Stimulated activated CD4-positive, alpha-beta T cell treated with anti-CD3 and anti-CD28 coated beads, Interleukin-12 subunit alpha, Interleukin-12 subunit beta, amount 100 ng/mL, for 48 hours (primary cell): ENCODE data around the gene THRB.

Experiments used
- DNase-seq, 3 donors: peaks; one replicate each; pipeline ENCODE4 v3.0.0-alpha.2; 2020; ENCODE audit warnings: low read depth in 2 of 3, low spot score in 1 of 3

The THRB gene

GRCh38 chr3:24154781-24155180 is 339.9 kb downstream of the THRB start:
- no peak for DNase-seq

GRCh38 chr3:24154013-24154695 is 340.5 kb downstream of the THRB start:
- DNase-seq = no peak

DNA sequence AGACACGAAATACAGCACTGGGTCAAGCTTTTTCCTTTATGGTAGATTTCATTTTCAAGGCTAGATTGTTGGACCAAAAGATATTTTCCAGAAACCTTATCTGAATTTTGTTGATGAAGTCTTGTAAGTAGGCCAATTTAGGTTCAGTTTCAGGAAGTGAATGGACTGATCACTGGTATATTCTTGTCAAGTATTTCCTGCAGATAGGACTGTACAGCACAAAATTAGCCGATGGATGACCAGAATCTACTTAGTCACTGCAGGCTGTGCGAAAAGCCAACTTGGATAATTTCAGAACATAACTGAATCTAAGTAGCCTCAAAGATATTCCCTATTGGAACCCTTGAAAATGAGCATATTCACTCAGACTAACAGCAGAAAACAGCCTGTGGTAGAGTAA is 343.1 kb downstream of the THRB start:
- no peak for DNase-seq

- DNase-seq = no peak
Observed at GRCh38 chr3:24149032-24149431, 345.6 kb downstream of the THRB start.

GRCh38 chr3:24145981-24146822 is 348.4 kb downstream of the THRB start:
- no peak for DNase-seq

DNA sequence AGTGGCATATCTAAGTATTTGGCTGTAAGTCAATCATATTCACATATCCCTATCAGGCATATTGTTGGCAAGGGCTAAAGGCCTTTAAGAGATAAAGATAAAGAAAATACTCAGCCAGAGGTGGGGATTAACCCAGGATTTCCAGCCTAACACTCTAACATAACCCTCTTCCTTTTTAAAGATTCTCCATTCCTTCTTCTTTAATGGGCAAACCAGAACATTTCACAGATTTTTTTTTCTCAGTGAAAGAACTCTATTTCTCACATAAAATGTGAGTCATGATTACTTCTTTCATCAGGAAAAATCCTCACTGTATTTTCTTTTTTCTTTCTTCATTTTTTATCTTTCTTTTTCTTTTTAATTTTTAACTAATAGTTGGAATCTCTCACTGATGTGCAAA is 349.2 kb downstream of the THRB start:
- DNase-seq = no peak

- DNase-seq = no peak
Observed at GRCh38 chr3:24142127-24142526, 352.5 kb downstream of the THRB start.

DNA sequence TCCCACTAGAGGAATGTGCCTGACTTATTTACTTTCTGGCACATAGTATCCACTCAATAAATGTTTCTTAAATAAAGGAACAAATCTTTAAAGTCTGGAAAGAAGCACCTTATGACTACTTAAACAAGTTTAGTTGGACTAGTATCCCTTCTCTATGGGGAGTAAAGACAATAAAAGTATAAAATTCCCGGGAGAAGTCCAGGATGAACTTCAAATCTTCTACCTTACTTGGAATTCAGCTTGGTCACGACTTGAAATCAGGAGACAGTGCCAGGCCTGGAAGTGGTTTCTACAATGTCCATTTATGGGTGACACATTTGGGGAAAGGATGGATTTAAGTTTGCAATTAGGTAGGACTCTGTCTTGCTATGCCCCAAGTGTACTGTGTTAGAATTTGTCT is 353.1 kb downstream of the THRB start:
- no peak for DNase-seq

- DNase-seq = no peak
Observed at GRCh38 chr3:24139463-24140412, 354.9 kb downstream of the THRB start.

GRCh38 chr3:24138876-24139256 is 355.8 kb downstream of the THRB start:
- no peak for DNase-seq

- no peak for DNase-seq
Observed at GRCh38 chr3:24137958-24138875, 356.4 kb downstream of the THRB start.

DNA sequence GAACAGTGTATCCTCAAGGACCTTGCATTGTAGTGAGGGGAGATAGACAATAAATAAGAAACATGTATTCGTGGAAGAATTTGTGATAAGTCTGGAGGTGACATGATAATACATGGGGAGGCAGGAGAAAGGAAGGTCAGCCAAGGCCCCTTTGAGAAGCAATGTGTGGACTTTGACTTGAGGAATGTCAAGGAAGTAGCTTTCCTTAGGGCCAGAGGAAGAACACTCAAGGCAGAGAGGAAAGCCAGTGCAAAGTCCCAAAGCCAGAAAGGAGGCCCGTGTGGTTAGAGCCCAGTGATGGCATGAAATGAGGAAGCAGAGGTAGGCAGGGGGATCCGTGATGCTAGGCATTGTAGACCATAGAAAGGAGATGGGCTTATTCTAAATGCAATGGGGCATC is 357.3 kb downstream of the THRB start:
- DNase-seq = no peak

DNA sequence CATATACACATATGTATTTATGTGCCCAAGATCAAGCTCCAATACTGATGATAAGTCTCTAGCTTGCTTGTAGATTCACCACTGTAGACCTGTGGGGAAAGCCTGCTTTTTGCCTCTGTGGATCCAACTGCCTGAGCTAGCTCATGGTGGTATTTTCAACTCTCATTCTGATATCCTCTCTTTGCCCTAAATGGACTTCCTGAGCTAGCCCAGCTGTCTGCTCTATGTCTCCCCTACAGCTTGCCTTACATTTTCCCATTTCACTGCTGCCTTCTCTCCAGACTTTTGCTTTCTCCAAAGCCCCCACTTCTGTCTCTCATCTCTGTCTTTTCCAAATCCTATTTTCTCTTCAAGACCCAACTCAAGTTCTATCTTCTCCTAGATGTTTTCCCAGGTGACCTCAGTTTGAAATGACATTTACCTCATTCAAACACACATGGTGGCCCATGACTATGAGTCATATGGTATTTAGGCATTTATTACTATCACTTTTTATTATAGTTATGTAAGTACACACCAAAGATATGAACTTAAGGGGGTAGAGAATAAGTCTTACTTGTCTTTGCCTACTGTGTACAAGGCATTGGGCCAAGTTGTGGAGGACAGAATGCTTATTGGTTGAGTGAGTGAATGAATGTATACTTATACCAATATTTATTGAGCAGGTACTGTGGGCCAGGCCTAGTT is 357.9 kb downstream of the THRB start:
- no peak for DNase-seq

DNA sequence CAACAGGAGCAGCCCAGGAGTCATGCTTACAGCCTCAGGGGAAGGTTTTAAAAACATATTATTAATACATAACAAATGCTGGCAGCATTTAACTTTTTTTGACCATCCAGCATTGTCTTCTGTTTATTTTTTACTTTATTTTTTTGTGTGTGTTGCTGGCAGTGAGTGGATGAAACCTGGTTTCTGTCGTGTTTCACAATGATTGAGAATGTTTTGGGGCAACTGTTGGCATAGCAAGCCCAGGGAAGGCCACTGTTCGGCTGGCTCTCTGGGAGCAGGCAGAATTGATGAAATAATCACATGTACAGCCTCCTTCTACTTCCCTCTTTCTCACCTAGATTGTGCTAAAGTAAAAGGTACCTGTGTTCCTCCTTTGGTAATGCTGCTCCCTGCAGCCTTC is 359.4 kb downstream of the THRB start:
- no peak for DNase-seq

GRCh38 chr3:24133942-24134341 is 360.7 kb downstream of the THRB start:
- DNase-seq = no peak

DNA sequence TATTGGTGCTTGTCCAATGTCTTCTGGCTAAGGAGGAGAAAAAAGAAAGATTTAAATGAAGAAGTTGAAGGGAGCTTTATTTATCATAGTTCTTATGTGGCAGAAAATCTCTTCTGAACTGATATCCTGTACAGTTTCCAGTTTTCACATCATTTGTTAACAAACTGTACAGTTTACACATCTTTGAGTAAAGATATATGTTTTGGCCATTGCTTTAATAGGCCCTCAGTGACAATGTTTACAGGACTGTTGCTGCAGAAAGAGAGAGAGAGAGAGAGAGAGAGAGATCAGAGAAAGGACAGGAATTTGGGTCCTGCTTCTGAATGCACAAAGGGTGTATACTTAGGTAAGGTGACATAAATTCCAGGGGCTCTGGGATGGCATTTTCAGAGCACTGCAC is 361.2 kb downstream of the THRB start:
- no peak for DNase-seq

- no peak for DNase-seq
Observed at GRCh38 chr3:24129549-24129948, 365.1 kb downstream of the THRB start.

DNA sequence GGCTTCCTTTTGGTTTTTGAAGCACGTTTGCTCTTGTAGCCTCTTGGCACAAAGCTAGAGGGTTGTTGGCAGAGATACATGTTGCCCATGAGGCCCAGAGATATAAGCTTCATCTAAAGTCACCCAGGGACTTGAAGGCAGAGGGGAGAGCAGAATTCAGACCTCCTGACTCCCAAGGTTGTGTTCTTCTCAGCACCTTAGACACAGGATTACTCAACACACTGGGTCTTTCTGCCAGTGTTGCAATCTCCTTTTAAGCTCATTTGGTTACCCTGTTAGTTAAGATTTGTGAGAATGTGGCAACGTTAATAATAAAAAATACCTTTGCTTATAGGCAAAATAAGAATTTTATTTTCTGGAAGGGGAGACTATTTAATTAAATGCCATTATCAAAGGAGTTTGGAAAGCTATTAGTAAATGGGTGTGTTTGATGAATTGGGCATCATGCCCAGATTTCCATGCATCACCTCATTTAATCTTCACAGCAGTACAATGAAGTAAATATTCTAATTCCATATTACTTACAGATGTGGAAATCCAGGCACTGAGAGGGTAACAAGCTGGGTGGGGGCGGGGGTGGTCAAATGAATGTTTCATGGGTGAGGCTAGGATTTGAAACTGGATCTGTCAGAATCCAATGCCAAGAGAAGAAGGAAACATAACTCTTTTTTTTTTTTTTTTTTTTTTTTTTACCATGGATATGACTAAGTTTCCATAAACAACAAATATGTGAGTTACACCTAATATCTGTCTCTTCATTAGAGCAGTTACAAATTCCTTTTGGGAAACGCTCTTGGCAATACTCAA is 366.2 kb downstream of the THRB start:
- no peak for DNase-seq

GRCh38 chr3:24123596-24123995 is 371.1 kb downstream of the THRB start:
- DNase-seq = no peak
